ENCODE data around the gene RASL10A.

RASL10A gene

GRCh38 chr22:29339381-29340235 is 24.1 kb upstream of the RASL10A start:
- DNase-seq (ENCODE audit: low read depth in 2 of 2), result no peak

DNA sequence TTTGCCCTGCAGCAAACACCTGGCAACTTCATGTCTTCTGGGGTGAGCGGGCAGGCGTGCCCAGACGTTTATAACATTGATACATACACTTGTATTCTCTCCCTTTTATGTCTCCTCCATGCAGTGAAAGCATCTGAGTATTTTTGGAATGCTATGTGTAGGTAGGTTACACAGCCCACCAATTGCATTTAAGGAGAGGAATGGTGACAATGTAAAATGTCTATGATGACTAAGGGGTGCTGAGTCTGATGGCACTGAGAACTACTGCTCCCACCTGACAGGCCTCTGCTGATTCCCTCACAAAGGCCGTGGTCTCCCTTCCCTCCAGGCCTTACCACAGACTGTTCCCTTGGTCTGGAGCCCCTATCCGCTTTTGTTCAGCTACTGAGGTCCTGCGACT is 22.9 kb upstream of the RASL10A start:
- no peak for DNase-seq (ENCODE audit: low read depth in 2 of 2)

- no peak for DNase-seq (ENCODE audit: low read depth in 2 of 2)
Observed at GRCh38 chr22:29337631-29338284, 22.3 kb upstream of the RASL10A start.

GRCh38 chr22:29336751-29337490 is 21.4 kb upstream of the RASL10A start:
- DNase-seq (ENCODE audit: low read depth in 2 of 2), result no peak

- no peak for DNase-seq (ENCODE audit: low read depth in 2 of 2)
Observed at GRCh38 chr22:29335656-29336055, 20.2 kb upstream of the RASL10A start.

DNA sequence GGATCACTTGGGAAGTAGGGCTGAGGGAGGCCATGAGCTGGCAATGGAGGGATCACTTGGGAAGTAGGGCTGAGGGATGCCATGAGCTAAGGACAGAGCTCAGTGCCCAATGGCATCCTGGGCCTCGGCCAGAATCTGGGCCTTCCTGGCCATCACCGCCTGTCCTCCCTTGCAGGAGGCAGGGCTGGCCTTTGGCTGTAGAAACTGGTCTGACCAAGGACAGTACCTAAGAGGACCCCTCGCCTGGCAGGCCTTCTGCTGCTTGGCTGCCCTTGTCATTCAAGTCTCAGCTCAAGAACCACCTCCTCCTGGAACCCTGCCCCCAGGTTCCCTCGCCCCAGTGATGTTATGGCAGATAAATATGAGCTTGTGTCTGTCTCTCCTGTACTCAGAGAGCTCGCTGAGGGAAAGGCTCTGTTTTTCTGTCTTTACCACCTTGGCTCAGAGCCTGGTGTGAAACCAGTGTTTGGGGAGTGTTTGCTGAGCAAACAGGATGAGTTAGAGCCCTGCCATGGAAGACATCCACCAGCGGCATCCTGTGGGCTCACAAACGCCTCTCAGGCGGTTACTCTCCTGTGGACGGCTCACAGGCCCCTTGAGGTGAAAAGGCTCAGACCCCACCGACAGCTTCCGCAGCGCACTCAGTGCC is 19.3 kb upstream of the RASL10A start:
- no peak for DNase-seq (ENCODE audit: low read depth in 2 of 2)

DNA sequence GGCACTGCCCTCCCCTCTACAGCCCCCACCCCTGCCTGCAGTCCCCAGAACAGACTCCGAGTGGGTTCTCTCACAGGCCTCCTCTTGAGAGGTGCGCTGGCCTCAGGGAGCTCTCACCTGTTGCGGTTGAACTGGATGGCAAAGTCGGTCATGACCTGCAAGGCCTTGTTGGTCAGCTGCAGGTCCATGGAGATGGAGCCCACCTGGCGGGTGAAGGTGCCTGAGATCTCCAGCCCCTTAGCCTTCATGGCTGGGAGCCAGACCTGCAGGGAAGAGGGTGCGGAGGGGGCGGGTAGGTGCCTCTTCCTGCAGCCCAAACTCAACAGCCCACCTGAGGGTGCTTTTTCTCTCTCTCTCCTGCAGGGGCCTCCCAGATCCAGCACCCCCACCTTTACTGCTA is 18.7 kb upstream of the RASL10A start:
- DNase-seq (ENCODE audit: low read depth in 2 of 2), result no peak

DNA sequence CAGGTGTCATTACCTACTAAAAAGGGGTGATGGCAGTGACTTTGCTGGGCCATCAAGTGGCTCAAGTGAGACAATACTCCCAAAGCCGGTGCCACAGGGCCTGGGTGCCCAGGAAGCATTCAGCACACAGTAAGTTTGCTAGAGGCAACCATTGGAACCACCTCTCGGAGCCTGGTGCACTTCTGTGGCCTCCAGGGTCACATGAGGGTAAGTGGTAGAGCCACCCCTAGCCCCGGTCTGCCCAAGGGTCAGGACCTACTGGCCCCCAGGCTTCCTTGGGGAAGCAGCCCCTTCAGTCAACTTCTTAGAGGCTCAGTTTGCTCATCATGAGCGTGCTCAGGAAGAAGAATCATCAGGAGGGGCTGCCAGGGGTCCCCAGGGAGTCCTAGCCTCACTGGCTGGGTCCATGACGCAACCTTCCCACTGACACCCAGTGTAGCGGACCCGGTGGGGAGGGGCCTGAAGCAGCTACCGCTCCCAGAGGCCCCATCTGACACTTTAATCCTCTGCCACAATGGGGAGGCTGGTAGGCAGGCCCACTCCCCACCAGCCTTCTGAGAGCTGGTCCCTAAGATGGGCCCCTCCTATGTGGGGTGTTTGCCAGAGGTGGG is 17.5 kb upstream of the RASL10A start:
- no peak for DNase-seq (ENCODE audit: low read depth in 2 of 2)

DNA sequence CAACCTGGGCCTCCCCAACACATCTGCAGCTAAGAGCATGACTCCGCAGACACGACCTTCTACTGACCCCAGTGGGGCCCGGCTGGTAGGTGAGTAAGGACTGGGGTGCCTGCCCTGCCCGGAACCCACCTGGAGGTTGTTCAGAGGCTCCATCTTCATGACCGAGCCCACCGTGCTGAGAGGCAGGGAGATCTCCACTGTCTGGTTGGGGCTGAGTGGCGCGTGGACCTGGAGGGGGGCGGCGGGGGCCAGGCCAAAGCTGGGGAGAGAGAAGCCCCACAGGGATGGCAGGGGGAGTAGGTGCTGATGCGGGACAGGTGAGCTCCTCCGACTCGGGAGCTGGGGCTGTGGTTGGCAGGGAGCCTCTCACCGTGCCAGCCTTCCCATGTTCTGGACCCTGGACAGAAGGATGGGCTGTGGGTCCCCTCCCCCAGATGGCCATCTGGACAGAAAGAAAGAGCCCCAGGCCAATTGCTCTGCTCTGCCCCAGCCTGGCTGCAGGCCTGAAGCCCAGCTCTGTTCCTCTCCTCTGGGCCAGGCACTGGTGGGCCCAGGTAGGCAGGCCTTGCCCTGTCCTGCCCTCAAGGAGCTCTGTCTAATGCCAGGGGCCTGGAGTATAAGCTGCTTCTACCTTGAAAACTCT is 16.3 kb upstream of the RASL10A start:
- DNase-seq (ENCODE audit: low read depth in 2 of 2), result no peak

DNA sequence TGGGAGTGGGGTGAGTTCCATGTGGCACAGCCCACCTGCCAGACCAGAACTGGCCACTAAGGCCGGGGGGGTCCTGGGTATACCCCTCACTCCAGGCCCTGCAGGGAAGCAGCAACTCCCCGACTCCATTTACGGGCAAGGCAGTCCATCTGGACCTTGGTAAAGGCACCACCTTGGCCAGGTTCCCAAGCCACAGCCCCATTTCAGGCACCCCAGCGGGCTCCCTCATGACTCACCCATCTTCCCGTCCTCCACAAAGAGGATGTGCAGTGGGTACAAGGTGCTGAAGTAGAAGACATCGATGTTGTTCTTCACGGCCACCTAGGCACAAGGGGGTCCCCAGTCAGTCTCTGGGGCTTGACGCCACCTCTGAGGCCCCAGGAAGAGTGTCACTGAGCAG is 15.7 kb upstream of the RASL10A start:
- no peak for DNase-seq (ENCODE audit: low read depth in 2 of 2)

GRCh38 chr22:29330753-29331152 is 15.3 kb upstream of the RASL10A start:
- DNase-seq (ENCODE audit: low read depth in 2 of 2), result no peak

GRCh38 chr22:29330291-29330690 is 14.8 kb upstream of the RASL10A start:
- no peak for DNase-seq (ENCODE audit: low read depth in 2 of 2)

DNA sequence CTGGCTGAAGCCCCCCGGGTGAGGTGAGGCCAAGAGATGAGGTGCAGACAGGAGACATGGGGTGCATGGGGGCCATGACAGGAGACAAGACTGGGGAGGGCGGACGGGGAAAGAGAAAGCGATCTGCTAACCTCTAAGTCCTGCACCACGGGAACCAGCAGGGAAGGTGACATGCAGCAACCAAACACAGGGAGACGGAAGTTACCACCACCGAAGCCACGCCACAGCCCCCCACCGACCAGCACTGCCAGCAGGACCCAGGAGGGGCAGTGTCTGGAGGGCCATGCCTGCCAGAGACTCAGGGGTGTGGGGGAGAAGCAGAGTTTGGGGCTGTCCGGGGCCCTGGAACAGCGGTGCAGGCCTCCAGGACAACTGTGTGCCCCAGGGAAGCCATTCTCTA is 14.1 kb upstream of the RASL10A start:
- no peak for DNase-seq (ENCODE audit: low read depth in 2 of 2)

DNA sequence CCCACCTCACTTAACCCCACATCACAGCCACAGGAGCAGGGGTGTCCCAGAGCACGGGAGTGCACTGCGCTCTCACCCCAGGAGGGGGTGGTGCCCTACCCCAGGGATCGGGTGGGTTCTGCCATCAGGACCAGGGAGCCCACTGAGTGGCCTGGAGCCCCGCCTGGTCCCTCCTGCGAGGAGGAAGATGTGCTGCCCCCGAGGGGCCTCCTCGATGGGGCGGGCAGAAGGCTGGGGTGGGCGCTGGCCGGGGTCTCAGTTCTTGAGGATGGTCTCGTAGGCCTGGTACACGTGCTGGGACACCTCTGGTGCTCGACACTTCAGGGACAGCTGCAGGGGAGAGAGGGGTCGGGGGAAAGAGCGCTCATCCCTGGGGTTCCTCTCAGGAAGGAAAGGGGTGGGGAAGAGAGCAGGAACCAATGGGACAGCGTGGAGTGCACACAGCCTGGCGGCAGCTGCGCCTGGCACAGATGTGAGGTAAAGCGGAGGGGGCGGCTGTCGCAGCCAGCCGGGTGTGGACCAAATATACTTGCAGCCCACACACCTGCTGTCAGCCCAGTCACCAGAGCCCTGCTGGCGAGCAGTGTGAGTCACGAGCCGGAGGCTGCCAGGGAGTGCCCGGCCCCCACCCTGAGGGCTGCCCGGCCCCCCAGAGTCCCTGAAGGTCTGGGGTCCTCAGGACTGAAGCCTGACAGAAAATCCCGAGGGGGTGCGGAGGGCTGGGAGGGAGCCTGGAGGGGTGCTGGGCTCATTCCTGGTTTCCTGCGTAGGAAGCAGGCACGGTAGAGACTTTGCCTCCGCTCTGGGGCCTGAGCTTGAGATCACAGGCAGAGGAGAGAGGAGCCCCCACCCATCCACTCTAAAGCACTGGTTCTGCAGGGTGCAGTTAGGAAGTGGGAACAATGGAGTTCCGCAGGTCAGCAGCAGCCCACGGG is 13.3 kb upstream of the RASL10A start:
- DNase-seq (ENCODE audit: low read depth in 2 of 2), result no peak

DNA sequence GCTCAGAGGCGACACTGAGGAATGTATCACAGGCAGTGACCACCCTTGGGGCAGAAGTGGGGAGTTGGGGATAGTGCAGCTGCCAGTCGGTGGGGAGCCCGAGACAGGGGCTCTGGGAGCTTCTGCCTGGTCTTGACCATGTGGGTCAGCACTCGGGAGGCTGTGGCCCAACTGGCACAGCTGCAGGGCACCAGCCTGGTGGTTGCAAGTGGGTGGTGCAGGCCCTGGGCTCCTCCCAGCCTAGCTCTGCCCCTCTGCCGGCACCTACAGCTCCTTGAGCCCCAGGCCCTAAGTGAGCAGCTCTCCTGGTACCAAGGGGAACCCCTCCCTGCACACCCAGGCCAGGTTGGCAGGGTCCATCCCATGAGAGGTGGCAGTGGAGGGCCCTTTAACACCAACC is 12.6 kb upstream of the RASL10A start:
- no peak for DNase-seq (ENCODE audit: low read depth in 2 of 2)

GRCh38 chr22:29327089-29327764 is 11.7 kb upstream of the RASL10A start:
- DNase-seq (ENCODE audit: low read depth in 2 of 2), result no peak

GRCh38 chr22:29326481-29326880 is 11.0 kb upstream of the RASL10A start:
- no peak for DNase-seq (ENCODE audit: low read depth in 2 of 2)

DNA sequence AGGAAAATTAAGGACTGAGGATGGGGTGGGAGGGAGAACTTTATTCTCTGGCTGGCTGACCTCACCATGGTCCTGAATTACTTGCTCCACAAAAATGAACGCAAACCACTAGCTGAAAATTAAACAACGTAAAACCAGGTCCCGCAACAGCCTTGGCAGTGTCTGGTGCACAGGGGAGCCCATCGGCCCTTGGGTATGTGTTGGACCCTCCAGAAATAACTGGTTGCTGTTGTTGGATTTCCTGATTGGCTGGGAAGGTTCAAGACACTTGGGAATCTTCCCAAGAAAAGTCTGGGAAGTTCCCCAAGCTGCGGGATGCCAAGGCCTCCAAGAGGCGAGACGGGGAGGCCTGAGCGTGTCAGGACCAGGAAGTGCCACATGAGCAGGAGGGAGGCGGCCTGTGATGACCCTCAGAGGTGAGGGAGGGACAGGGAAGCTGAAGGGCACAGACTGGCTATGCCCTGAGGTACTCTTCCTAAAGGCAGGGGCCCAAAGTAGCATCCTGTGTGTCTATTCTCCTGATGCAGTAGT is 10.4 kb upstream of the RASL10A start:
- DNase-seq (ENCODE audit: low read depth in 2 of 2), result no peak

DNA sequence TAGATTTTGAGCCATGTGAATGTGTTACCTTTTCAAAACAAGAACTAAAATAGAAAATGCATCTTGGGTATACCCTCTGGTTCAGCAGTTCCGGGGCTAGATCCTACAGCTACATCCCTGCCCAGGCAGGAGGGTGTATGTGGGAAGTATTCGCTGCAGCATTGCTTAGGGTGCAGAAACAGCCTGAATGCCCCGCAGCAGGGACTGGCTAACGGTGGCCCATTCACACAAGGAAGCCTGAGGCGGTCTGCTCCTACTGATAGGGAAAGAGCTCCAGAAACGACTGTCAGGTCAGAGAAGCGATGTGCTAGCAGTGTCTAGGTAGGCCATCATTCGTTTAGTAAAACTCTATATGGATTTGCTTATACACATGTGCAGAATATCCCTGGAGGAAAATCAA is 9.9 kb upstream of the RASL10A start:
- no peak for DNase-seq (ENCODE audit: low read depth in 2 of 2)
